Caki2 (cell line): ENCODE data around the gene ESPN. TPM values are rescaled to one million over a fixed set of nuclear protein-coding genes. Genes with fewer than 3 reads are reported as not detected.
"Not testable (repeated sequence)": the region's sequence is repeated elsewhere in the genome, so short reads cannot be mapped to it uniquely, and the experiment has no call there.

Experiments used
- DNase-seq: peaks from one replicate; pipeline ENCODE4 v3.0.0-alpha.2; 2015; ENCODE audit warnings: low read depth
- in situ Hi-C: cut with HindIII; loops from 2 replicates; pipeline ENCODE4 v1.10.0; 2016; ENCODE audit warnings: low sequenced_read_pairs, low pct_unique_long_range_greater_than_20kb, mixed read lengths
- total RNA-seq: library from RNA; depleted of rRNA; stranded (reverse); fragments of >200 nt; shearing (Covaris generic); gene quantifications from 2 replicates; pipeline ENCODE4 v1.2.3, GENCODE V29; 2014; ENCODE audit warnings: low replicate concordance

ESPN gene
- total RNA-seq, 1 experiment from 2014 or later = 4.8 TPM

DNA sequence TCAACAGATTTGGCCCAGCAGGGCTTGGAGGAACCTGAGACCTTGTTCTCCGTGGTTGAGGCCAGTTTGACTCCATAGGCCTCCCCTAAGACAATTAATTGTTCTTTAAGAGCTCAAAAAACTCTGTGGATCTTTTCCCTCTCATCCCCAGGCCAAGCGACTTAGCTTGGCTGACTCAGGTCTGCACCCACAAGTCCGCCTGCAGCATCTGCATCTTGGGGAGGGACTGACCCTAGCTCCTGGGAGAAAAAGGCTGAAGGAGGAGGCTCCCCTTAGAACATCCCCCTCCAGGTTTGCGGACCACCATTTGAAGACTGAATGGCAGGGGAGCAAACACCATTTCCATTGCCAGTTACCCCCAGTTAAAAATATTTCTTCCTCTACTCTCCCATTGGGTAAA is 3.3 kb upstream of the ESPN start:
- no peak for DNase-seq
- in situ Hi-C loops = no loop called here

DNA sequence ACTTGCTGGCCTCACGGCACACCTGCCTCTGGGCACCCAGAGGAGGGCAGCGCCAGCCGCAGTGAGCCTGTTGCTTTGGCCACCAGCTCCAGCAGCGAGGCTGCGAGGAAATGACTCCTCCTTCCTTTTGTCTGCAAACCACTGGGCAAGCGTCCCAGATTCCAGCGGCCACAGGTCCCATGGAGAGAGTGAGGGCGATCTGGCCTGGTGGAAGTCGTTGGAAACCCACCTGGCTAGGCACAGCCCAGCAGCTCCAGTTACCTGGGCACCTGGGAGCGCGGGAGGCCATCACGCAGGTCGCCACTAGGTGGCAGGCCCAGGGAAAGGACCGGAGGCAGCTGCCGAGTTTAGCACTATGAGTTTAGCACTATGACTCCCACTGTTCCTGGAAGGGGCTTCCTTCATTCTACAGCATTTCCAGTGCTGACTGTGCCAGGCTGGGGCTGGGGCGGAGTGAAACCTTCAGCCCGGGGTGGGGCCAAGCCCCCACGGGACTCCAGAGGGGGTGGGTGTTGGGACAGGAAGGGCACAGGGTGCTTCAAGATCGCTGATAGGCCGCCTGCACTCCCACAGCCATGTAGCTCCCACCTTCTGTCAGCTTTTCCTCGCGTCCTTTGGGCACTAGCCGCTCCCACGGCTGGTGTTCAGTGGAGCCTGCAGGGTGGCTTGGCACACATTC is 1.1 kb upstream of the ESPN start:
- in situ Hi-C loops = no loop called here
- DNase-seq = peak; percentile 58

DNA sequence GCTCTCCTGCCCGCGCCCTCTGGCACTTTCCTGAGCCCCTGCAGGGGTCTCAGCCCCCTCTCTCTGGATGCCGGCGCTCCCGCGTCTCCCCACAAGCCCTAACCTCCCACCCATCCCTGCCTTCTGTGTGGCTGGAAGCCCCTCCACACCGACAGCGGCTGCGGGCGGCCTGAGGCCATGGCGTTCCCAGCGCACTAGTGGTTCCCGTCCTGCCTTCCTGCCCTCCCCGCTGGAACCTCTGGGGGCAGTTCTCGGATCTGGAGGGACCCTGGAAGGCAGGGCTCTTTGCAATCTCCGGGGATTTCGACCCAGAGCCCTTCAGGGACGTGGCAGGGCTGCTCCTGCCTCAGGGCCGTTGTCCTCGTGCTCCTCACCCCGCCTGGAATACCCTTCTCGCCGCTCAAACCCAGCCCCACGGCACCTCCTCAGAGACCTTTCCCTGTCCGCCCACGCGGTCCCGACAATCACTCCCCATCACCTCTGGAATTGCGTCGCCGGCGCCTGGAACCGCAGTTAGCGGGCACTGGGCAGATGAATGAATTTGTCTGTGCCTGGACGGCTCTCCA is 493 bp upstream of the ESPN start:
- in situ Hi-C loops = no loop called here
- DNase-seq = no peak

DNA sequence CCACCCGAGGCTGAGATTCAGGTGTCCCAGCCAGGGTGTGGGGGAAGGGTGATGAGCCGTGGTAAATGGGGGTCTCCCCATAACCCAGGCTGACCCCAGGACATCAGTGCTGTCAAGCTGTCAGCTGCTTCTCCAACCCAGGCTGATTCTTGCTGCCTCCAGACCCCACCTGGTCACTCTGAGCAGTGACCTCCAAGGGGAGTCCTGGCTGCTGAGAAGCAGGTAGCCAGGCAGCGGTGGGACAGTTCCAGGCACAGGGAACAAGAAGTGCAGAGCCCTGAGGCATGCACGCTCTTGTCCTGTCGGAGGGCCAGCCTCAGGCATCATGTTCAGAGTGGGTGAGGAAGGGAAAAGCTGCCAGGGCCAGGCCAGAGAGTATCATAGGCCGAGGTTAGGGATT is 1.1 kb downstream of the ESPN start:
- DNase-seq = no peak
- in situ Hi-C loops = no loop called here

DNA sequence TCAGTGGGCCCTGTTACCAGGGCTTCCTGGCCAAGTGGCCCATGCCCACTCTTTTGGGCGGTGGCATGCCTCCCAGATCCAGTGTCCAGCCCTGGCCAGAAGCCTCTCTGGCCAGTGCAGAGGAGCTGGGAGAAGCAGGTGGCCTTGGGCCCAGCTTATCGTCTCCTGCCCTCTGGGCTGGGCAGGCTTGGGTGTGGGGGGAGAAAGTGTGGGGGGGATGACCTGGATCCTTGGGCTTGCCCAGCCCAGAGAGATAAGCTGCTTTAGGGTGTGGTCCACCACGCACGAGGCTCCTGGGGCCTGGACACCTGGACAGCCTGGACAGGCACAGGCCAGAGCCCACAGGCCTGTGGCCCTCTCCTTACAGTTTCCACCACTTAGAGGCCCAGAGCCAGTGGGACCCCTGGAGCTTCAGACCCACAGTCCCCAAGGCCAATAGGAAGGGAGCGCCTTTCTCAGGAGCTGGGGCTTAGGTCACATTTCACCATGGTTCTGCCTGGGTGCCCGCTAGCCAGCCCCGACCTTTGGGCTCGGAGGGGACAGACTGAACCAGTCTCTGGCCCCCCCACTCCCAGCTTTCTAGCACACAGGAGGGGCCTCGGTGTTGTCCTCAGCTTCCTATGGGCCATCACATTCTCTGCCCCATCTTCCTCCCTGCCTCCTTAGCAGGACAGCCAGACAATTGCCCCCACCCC is 1.8 kb downstream of the ESPN start:
- in situ Hi-C loops = no loop called here
- DNase-seq = no peak

DNA sequence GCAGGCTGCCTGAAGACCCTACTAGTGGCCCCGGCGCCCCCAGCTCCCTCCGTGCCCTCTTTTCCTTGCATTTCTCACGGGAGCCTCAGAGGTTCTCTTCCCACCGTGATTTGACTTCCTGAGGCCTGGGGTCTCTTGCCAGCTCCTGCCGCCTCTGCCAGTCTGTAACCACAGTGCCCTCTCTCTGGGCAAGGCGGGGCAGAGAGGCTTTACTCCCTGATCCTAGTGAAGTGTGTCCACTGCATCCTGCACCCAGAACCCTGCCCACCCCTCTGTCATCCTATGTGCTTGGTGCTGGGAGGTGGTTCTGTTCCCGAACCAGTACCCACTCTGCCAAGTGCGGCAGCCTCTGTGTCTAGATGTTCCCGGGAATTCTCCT is 2.4 kb downstream of the ESPN start:
- no peak for DNase-seq
- in situ Hi-C loops = no loop called here

DNA sequence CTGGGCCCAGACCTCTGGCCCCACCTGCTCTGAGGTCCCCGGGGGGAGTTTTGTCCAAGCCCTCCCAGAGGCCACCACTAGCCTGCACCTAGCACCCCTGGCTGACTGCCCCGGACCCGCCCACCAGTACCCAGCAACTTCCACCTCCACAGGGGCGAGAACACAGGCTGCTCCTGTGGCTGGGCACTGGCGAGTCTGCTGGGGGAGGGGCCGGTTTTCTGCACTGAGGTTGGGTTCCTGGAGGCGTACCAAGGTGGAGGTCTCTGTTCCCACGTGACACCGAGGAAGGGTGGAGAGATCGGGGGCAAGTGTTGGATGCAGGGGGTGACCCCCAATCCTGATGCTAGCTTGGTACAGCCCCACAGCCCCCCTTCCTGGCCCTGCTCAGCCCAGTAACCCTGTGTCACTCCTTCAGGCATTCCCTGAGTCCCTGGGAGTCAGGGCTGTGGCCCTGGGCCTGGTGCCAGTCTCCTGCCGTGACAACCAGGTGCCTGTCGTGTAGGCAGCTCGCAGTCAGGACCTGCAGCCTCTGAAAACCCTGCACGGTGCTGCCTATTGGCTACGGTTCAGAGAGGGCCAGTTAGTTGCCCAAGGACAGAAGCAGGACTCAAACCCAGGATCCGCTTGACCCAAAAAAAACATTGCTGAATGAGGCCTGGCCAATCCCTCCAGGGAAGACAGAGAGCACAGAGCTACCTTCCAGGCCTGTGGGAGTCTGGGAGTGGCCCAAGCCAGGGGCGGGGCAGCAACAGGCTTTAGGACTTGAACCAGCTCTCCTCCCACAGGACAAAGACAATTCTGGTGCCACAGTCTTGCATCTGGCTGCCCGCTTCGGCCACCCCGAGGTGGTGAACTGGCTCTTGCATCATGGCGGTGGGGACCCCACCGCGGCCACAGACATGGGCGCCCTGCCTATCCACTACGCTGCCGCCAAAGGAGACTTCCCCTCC is 3.1 kb downstream of the ESPN start:
- in situ Hi-C loops = no loop called here
- DNase-seq = peak; percentile 55

DNA sequence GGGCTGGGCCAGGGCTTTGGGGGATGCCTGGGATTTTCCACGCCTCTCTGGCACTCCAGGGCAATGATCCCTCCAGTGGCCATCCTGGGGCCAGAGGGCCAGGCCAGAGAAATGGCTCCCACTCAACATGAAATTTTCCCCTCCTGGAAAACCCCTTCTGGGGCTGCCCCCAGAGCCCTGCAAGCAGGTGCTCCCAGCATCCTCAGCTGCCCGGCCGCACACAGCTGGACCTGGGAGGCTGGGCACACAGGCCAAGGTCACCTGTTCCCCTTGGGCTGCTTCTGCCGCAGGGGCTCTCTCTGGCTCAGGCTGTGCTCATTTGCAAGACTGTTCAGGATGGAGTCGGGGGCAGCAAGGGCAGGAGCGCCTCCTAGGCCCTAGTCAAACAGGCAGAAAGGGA is 3.9 kb downstream of the ESPN start:
- DNase-seq = not testable (repeated sequence)

DNA sequence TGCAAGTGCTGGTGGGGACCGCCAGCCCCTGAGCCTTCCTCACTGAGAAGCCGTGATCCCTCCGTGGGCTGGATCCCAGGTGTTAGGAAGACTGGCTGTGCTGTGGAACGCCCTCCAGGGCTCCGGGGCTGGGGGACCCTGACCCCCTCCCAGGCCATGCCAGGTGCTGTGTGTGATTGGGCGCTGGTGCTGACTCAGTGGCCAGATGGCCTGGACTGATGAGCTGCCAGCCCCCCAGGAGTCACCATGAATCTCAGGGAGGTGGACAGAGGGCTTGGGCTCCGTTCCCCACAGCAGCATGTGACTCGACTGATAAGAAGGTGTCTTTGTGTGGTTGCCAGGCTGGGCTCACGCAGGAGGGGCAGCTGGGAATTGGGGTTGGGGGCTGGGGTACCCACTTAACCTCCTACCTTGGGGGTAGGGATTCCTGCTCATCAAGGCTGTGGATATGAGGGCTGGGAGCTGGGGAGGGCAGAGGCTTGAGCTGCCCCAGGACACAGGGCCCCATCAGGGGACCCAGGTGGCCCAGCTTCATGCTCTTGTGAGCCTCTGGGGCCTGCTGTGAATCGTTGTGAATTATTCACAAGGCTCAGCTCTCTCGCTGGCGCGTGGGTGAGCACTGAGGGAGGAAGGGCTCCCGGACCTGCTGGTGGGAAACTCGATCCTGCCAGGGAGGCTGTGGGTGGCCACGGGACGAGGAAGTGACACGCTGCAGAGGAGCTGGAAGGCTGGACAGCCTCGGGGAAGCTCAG is 5.3 kb downstream of the ESPN start:
- in situ Hi-C loops = not testable (repeated sequence)
- DNase-seq = peak; percentile 31

More for the DNA sequence above, 3.9 kb downstream of the ESPN start:
- in situ Hi-C loops = not testable (repeated sequence)

DNA sequence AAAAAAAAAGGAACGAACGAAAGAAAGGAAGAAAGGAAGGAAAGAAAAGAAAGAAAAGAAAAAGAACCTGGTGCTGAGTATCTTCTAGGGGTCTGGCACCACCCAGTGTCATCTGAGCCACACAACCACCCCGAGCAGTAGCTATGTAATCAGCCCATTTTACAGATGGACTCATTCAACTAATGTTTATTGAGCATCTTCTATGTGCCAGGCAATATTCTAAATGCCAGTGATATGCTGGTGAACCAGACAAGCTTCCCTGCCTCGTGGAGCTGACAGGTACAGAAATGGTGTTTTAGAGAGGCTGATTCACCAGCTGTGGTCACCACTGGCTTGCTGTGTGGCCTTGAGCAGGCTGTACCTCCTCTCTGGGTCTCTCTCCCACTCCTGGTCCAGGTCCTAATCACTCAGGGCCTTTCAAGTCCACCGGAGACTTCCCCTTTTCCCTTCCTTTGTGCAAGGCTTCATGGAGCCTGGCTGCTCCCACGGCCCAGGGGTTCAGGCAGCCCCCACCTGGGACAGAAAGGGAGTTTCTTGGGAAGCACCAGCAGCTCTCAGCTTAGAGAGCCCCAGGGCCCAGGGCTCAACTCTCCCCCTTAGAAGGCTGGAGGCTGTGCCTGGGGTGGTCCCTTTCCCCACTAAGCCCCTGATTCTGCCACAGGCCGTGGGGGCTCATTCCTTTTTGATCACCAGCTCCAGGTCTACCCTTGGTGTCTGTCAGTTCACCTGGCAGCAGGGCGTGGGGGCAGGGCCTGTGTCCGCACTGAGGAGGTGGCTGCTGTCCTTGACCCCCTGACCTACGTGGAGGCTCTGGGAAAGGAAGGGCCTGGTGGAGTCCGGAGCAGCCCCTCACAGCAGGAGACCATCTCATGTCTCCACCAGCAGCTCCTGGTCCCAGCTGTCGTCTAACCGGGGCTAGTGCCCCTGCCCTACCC is 7.3 kb downstream of the ESPN start:
- in situ Hi-C loops, DNase-seq: not testable (repeated sequence)

DNA sequence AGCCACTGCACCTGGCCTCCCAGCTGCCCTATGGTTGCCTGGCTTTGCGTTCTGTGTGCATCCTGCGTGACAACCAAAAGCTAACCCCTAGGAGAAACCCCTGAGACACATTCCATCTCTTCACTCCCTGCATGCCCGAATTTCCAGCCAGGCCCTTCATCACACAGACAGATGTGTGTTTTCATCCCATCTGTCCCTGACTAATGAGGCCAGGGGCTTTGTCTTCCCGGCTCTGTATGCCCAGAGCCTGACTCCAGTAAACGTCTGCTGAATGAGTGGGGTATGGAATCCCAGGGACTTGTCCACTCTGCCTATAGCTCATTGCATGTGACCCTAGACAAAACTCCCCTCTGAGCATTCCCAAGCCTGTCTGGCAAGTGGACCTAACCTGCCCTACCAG is 9.6 kb downstream of the ESPN start:
- DNase-seq = no peak
- in situ Hi-C loops = no loop called here

DNA sequence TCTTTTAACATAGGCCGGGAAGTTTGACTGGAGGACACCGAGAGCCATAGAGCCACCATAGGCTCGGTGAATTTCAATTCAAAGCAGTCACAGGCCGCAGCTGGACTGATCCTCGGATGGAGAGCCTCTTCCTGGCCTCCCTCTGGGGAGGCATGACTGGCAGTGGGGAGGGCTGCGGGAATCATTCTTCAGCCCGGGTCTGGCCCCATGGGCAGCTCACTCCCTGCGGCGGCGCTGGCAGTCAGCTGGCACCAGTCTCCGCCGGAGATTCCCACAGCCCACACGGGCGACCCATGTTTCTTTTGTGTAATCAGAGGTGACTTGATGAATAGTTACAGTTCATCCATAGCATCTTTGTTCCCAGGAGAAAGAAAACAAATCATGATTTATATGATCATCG is 10.6 kb downstream of the ESPN start:
- in situ Hi-C loops = no loop called here
- DNase-seq = no peak

DNA sequence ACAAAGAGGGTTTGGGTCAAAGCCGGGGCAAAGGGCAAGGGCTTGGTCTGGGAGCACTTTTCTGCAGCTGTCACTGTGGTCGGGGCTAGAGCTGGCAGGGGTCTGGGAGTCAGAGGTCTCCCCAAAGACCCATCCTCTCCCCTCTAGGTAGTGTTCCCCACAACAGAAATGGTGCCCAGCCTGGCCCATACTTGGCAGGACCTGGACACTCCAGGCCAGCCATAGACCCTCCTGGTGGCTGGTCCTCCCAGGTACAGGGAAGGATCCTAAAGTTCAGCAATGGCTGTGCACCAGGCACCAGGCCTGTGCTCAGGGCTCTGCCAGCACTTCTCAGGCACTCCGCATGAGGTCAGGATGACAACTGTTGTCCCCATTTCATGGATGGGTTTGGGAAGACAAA is 11.0 kb downstream of the ESPN start:
- in situ Hi-C loops = no loop called here

DNA sequence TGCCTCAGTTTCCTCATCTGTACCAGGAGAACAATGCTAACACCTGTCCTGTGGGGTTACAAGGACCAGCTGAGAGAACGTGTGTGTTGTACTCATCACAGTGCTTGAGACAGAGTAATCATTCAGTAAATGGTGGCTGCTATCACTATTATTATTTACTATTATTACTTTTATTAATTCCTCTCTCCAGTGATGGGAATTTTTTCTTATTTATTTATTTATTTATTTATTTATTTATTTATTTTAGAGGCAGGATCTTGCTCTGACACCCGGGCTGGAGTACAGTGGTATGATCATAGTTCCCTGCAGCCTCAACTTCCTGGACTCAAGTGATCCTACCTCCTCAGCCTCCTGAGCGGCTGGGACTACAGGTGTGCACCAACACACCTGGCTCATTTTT is 11.7 kb downstream of the ESPN start:
- in situ Hi-C loops, DNase-seq: not testable (repeated sequence)

More for the DNA sequence above, 11.0 kb downstream of the ESPN start:
- no peak for DNase-seq

DNA sequence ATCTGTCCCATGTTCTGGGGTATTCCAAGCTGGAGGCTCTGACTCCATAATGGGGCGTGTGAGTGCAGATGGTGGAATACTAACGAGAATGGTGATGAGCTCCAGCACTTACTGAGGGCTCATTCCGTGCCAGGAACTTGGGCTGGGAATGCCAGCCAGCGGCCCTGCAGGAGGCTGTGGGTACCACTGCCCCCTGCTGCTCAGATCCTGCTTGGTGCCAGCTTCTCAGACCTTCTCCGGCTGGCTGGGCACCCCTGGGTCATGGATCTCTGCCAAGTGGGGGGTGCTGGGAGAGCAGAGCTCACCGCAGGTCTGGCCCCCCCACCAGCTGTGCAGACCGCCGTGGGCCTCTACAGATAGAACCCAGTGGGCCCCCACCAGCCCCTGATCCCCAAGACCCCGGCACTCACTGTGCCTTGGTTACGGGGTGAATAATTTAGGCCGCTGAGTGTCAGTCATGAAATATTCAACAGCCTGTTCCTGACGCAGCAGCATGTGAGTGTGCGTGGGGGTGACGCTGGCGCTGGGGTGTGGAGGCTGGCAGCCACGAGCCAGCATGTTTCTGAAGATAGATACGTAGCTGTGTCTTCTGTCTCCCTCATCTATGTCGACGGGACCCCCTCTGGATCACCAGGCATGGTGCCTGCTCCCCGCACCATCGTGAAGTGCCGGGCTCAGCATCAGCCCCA is 12.6 kb downstream of the ESPN start:
- in situ Hi-C loops = not testable (repeated sequence)
- peak; percentile 80 for DNase-seq

DNA sequence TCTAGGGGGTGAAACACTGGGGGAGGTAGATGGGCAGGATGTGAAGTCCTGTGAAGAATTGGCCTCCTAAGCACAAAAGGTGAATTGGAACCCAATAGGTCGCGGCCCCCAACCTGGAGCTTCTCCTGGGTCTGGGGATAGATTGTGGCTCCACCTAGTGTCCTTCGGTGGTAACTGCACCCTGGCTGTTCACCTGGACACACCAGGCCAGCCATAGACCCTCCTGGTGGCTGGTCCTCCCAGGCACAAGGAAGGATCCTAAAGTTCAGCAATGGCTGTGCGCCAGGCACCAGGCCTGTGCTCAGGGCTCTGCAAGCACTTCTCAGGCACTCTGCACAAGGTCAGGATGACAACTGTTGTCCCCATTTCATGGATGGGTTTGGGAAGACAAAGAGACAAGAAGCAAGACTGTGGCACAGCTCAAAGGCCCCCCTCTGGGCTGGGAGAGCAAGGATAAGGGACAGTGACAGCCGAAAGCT is 13.5 kb downstream of the ESPN start:
- in situ Hi-C loops = no loop called here
- peak; percentile 74 for DNase-seq
